HG03575 (cell line): ENCODE results near the gene WDTC1.
"Not testable (repeated sequence)": the region's sequence is repeated elsewhere in the genome, so short reads cannot be mapped to it uniquely, and the experiment has no call there.

Experiments
- ATAC-seq: cut with Tn5 transposase; IDR thresholded peaks from one replicate; pipeline ENCODE4 v1.9.1; 2021; ENCODE audit not compliant: unreplicated experiment, insufficient number of reproducible peaks, low FRiP score; ENCODE audit errors: extremely low read depth

WDTC1 gene

DNA sequence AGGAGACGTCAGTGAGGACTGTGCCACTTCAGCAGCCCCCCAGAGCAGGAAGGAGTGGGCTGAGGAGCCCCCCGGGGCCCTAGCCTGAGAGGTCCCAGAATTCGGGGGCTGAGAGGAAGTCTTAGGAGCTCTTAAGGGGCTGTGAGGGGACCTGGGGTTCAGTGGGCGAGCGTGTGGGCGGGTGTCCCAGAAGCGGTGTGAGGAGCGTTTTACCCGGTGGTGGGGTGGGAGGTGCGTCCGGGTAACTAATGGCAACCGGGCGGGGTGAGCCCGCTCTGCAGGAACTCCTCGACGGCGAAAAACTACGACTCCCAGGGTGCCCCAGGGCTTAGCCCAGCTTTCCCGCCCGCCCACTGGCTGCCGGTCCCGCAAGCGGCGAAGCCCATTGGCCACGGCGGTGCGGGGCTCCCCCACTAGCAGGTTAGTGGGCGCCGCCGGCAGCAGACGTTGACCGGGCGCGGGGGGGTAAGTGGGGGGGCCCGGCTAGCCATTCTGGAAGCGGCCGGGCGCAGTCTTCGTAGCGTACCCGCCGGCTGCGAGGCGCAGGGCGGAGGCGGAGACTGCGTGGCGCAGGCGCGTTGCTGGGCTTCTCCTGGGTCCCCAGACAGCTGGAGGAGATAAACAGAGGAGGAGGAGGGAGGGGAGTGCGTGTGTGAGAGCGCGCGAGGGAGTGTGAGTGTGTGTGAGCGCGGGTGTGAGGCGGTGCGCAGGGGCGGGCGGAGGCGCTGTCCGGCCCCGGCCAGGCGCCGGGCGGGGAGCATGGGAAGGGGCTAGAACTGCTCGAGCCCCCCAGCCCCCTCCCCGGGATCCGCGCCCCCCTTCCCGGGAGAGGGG, at the start of gene WDTC1:
Gene WDTC1, plus strand, starts transcription at position 584 of the 834 bp plus-strand sequence. CDS start 26,423 bp downstream, outside the sequence.
- peak; percentile 46 for ATAC-seq

DNA sequence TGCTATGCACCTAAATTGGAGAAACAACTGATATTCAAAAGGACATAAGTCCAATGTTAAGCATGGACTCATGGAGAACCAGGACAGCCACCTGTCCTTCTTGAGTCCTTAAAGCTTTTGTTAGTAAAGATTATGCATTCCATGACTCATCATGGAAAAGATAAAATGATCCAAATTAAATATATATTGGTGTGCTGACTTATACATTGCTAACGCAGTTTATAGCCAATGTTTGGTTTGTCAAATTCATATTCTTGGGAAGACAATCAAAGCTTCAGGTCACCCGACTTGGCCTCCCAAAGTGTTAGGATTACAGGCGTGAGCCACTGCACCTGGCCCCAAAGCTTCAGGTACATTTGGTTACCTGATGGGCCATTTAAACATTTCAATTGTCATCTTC, 49.8 kb upstream of the WDTC1 start:
- ATAC-seq: not testable (repeated sequence)

DNA sequence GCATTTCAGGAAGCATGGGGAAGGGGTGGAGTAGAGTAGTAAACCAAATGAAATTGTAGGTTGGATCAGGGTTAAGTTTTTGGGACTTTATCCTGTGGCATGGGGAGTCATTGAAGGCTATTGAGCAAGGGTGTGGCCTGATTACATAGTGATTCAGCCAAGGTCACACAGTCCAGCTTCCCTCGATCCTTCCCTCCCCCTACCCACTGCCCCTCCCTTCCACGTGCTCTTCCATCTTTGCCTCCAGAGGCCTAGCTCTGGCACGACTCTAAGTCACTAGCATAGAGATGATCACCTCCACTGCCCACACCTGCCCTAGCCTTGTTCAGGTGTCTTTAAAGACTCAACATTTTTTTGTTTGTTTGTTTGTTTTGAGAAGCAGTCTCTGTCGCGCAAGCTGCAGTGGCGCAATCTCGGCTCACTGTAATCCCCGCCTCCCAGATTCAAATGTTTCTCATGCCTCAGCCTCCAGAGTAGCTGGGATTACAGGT, 42.3 kb upstream of the WDTC1 start:
- no peak for ATAC-seq

GRCh38 chr1:27193194-27193593, 41.2 kb upstream of the WDTC1 start:
- ATAC-seq: no peak

GRCh38 chr1:27201295-27201694, 33.1 kb upstream of the WDTC1 start:
- ATAC-seq: no peak

- ATAC-seq: no peak
Observed at GRCh38 chr1:27203946-27204345, 30.5 kb upstream of the WDTC1 start.

GRCh38 chr1:27207238-27207637, 27.2 kb upstream of the WDTC1 start:
- not testable (repeated sequence) for ATAC-seq

GRCh38 chr1:27208143-27208850, 26.1 kb upstream of the WDTC1 start:
- not testable (repeated sequence) for ATAC-seq

GRCh38 chr1:27216466-27216865, 18.0 kb upstream of the WDTC1 start:
- no peak for ATAC-seq

- ATAC-seq: no peak
Observed at GRCh38 chr1:27217401-27217800, 17.0 kb upstream of the WDTC1 start.

- ATAC-seq: no peak
Observed at GRCh38 chr1:27218736-27219135, 15.7 kb upstream of the WDTC1 start.

DNA sequence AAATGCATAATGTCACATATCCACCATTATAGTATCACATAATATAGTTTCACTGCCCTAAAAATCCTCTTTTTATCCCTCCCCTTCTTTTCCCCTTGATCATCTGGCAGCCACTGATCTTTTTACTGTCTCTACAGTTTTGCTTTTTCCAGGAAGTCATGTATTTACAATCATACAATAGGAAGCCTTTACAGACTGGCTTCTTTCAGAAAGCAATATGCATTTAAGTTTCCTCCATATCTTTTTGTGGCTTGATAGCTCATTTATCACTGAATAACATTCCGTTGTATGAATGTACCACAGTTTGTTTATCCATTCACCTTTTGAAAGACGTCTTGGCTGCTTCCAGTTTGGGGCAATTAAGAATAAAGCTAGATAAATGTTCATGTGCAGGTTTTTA, 14.3 kb upstream of the WDTC1 start:
- no peak for ATAC-seq

- ATAC-seq: not testable (repeated sequence)
Observed at GRCh38 chr1:27220702-27221497, 13.5 kb upstream of the WDTC1 start.

DNA sequence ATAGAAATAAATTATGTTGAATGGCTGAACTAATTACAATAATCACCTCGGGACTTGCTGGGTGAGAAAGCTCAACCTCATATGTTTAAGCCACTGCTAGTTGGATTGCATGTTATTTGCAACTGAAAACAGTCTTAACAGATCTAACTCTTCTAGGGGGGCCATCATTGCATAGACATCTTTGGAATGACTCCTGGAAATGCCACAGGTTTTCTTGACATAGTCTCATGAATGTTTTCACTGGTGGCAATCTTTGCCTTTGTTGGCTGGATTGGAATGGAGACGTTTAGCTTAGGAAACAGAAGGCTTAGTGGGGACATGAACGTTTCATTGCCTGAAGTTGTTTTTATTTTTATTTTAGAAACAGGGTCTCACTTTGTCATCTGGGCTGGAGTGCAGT, 8.8 kb upstream of the WDTC1 start:
- ATAC-seq: no peak

GRCh38 chr1:27227765-27228164, 6.7 kb upstream of the WDTC1 start:
- ATAC-seq: no peak

DNA sequence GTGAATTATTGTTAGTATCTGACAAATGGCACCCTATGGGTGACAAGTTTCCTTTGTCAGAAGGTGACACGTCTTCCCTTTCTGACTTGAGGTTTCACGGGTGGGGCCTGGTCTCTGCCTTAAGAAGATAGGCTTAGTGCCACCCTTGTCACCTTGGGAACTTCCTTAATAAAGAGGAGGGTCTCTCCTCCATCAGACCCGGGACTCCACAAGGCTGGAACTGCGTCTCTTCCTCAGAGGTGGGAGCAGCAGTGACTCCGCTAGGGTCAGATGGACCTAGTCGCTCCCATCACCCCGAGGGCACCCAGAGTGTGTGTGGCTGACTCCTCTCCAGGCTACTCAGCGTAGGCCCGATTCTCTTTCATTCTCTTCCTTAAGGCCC, 774 bp upstream of the WDTC1 start:
- ATAC-seq: no peak

DNA sequence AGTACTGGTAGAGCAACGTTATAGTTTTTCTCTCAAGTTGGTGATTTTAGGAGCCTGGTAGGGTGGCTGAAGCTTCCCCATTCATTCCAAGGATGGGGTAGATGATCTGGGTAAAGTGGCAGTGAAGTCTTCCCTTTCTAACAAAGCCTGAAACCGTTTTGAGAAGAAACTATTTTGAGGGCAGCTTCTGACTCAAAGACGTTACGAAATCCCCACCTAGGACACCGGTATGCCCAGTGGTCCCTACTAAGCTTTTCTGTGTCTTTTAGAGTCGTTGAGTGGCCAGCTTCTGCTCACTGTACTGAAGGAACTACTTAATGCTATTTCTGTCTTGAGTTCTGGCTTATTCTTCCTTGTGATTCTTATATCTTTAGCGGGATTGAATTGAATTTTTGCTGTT, 1.4 kb downstream of the WDTC1 start:
- ATAC-seq: no peak

DNA sequence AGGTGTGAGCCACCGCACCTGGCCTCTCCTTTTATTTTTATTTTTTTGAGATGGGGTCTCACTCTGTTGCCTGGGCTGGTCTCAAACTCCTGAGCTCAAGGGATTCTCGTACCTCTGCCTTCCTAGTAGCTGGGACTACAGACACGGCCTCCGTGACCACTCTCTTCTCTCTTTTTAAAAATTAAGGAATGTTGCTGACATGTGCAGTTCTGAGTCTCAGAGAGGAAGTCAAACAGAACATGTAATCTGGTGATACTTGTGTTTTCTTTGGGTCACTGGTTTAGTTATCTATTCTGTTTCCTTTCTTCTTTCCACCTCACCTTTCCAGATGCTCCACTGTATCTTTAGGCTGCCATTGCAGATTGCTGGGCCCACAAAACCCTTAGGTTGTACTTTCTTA, 2.7 kb downstream of the WDTC1 start:
- ATAC-seq: no peak

- ATAC-seq: no peak
Observed at GRCh38 chr1:27238032-27238431, 3.6 kb downstream of the WDTC1 start.
